NCI-H128 (cell line): Measurements from ENCODE around the gene DNAJC7.
"Not testable (repeated sequence)": the region's sequence is repeated elsewhere in the genome, so short reads cannot be mapped to it uniquely, and the experiment has no call there.

ENCODE experiments used
- DNase-seq: peaks from one replicate; lab custom pipeline; 2025; ENCODE audit not compliant: unreplicated experiment; lab: John Stamatoyannopoulos, UW

DNAJC7 gene

GRCh38 chr17:41957869-41958439 lies 59.3 kb downstream of the DNAJC7 start:
- DNase-seq: no peak

DNA sequence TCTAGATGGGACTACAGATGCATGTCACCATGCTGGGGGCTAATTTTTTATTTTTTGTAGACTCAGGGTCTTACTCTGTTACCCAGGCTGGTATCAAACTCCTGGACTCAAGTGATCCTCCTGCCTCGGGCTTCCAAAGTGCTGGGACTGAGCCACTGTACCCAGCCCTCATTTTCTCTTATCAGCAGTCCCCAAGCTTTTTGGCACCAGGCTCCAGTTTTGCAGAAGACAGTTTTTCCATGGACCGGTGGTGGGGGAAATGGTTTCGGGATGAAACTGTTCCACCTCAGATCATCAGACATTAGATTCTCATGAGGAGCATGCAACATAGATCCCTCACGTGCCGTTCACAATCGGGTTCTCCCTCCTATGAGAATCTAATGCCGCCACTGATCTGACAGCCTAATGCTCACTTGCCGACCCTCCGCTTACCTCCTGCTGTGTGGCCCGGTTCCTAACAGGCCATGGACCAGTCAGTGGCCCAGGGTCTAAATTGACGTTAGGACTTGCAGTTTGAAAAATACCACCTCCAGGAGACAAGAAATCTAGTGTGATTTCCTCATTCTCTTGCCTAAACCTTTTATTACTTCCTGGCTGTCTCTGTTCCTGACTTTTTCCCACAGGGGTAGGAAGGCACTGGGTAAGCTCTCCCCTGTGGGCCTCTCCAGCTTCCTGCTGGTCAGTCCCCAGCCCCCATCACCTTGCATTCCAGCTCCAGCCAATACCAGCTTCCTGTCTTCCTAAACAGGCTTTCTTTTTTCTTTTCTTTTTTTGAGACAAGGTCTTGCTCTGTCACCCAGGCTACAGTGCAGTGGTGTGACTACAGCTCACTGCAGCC lies 60.0 kb downstream of the DNAJC7 start:
- DNase-seq: no peak

- DNase-seq: no peak
Measured at GRCh38 chr17:41956522-41956921, 60.7 kb downstream of the DNAJC7 start.

DNA sequence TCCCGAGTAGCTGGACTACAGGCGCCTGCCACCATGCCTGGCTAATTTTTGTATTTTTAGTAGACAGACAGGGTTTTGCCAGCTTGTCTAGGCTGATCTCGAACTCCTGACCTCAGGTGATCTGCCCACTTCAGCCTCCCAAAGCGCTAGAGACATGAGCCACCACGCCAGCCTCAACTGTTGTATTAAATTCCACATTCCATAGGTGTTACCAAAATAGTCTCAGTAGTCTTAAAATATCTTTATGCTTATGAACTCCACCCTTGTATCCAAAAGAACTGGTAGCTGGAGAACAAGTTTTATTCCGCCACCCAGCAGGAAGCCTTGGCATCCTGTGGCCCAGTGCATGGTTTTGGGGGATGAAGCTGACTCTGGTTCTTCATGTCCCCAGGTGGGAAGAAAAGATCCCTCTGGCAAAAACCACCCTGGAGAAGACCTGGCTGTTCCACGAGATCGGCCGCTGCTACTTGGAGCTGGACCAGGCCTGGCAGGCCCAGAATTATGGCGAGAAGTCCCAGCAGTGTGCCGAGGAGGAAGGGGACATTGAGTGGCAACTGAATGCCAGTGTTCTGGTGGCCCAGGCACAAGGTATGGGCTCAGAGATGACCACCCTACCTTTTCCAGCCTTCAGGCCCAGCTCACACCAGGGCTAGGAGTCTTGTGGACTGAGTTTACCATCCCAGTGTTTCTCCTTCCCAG lies 68.3 kb downstream of the DNAJC7 start:
- DNase-seq: no peak

DNA sequence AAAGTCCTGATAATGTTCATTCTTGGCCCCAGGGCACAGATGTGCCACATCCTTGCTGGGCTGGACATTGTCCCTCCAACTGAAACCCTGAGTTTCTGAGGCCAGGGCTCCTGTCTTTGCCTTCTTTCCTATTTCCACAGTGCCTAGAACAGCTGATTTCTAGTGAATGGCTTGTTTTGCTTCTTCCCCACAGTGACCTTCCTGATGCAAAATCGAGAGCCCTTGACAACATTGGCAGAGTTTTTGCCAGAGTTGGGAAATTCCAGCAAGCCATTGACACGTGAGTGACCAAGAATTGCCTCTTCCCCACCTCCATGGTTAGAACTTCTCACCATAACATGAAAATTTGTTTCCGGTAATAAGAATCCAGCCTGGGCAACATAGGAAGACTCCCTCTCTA lies 72.3 kb downstream of the DNAJC7 start:
- DNase-seq: no peak

- DNase-seq: no peak
Measured at GRCh38 chr17:41943492-41943891, 73.7 kb downstream of the DNAJC7 start.

GRCh38 chr17:41942626-41943373 lies 74.4 kb downstream of the DNAJC7 start:
- no peak for DNase-seq

GRCh38 chr17:41941168-41941567 lies 76.1 kb downstream of the DNAJC7 start:
- DNase-seq: no peak

DNA sequence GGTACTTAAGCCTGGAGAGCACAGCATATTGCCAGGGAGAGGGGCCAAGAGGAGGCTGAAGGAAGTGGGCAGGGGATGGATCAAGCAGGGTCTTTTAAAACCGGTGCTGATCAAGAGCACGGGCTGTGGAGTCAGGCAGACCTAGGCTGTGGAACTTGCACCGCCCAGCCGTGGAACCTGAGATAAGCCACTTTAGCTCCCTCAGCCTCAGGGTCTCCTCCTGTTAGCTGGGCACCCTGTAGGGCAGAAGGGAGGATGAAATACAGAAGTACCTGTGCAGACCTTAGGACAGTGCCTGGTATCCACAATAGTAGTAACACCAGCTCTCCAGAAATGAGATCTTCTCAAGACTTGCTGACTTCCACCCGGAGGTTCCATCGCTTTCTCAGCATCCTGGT lies 77.5 kb downstream of the DNAJC7 start:
- DNase-seq: no peak

DNA sequence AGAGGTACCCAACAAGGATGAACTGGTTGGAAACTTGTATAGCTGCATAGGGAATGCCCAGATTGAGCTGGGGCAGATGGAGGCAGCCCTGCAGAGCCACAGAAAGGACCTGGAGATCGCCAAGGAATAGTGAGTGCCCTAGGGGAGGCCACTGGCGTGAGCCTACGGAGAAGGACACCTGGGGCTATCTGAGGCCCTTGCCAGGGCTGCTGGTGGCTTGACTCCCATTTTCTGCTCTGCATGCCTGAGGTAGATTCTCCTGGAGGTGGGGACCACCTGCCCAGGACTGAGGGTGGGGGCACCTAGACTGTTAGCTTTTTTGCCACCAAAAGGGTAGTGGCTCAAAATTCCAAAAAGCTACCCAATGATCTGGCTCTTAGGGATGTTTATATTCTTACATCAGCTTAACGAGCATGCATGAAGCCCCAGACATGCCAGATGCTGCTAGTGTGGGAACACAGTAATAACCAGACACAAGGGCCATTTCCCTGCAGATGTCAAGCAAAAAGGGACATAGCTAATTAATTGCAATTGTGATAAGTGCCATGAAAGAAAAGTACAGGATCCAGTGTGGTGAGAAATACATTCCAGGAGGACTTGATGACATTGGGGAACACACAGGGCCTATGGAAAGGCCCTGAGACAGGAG lies 78.1 kb downstream of the DNAJC7 start:
- no peak for DNase-seq

GRCh38 chr17:41937970-41938954 lies 79.0 kb downstream of the DNAJC7 start:
- DNase-seq: no peak

DNA sequence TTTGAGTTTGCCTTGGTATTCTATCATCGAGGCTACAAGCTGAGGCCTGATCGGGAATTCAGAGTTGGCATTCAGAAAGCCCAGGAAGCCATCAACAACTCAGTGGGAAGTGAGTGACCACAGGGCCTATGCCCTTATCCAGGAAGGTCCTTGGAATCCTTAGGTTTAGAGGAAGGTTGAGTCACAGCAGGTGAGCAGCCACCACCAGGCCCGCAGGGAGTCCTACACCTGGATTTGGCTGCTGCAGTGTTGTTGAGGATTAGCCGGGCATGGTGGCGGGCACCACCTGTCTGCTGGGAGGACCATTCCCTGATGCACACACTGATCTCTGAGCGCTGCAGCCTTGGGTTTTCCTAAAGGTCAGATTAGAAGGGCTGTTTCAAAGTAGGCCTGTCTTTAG lies 81.6 kb downstream of the DNAJC7 start:
- DNase-seq: no peak

GRCh38 chr17:41932816-41933389 lies 84.3 kb downstream of the DNAJC7 start:
- DNase-seq: no peak

DNA sequence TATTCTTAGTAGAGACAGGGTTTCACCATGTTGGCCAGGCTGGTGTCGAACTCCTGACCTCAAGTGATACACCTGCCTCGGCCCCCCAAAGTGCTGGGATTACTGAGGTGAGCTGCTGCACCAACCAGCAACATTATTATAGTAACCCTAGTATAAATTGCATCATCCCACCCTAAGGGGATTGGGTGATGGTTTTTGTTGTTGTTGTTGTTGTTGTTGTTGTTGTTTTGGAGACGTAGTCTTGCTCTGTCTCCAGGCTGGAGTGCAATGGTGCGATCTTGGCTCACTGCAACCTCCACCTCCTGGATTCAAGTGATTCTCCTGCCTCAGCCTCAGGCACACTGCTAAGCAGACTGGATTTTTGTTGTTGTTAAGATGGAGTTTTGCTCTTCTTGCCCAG lies 85.5 kb downstream of the DNAJC7 start:
- DNase-seq: not testable (repeated sequence)

DNA sequence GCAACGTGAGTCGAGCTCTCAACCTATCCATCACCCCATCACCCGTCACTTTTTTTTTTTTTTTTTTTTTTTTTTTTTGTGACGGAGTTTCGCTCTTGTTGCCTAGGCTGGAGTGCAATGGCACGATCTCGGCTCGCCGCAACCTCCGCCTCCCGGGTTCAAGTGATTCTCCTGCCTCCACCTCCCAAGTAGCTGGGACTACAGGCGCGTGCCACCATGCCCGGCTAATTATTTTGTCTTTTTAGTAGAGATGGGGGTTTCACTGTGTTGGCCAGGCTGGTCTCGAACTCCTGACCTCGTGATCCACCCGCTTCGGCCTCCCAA lies 86.4 kb downstream of the DNAJC7 start:
- DNase-seq: not testable (repeated sequence)

GRCh38 chr17:41930009-41930832 lies 87.0 kb downstream of the DNAJC7 start, which contains the start of gene ODAD4:
Gene ODAD4, plus strand, starts transcription at chr17:41930617. Its CDS starts 107 bp downstream, at chr17:41930724.
- DNase-seq: peak; percentile 69

DNA sequence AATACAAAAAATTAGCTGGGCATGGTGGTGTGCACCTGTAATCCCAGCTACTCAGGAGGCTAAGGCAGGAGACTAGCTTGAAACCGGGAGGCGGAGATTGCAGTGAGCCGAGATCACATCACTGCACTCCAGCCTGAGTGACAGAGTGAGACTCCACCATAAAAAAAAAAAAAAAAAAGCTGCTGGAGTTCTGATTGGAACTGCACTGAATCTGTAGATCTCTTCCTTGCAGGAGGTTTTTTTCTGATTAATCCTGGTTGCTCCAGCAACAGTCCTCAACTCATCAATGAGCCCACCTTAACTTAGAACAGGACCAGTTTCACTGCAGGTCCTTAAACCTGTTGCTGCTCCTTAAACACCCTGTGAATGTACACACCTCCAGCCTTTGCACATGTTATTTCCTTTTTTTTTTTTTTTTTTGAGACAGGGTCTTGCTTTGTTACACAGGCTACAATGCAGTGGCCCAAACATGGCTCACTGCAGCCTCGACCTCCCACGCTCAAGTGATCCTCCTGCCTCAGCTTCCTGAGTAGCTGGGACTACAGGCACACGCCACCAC lies 88.5 kb downstream of the DNAJC7 start:
- DNase-seq: no peak
